ENCODE data around the gene LONRF3.

LONRF3 gene

DNA sequence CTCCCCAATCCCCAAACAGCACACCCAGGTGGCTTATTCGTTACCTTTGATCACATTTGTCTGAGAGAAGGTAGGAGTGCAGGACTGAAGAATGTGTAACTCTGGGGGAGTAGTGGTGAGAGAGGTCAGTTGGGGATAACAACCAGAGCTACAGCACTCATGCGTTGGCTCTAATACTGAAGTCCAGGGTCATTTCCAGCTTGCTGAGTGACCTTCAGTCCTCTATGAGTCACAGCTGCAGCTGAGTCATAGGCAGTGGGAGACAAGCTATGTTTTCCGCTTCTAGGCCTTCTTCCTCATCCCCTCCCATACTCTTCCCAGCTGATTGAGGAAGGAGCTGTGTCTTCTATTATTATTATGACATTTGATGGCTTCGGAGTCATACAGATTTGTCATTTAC is 66.8 kb downstream of the LONRF3 start:
- no peaks in the 10 kb centered on the region for H3K36me3 Mint-ChIP-seq
- no peak overlapping the region for H3K4me3 Mint-ChIP-seq
- H3K27me3 Mint-ChIP-seq, result no peaks in the 10 kb centered on the region
- no peaks in the 10 kb centered on the region for H3K4me1 Mint-ChIP-seq (ENCODE audit: low read depth)
- no peak overlapping the region for H3K27ac Mint-ChIP-seq
- no peaks in the 10 kb centered on the region for H3K9me3 Mint-ChIP-seq (ENCODE audit: low read depth)

DNA sequence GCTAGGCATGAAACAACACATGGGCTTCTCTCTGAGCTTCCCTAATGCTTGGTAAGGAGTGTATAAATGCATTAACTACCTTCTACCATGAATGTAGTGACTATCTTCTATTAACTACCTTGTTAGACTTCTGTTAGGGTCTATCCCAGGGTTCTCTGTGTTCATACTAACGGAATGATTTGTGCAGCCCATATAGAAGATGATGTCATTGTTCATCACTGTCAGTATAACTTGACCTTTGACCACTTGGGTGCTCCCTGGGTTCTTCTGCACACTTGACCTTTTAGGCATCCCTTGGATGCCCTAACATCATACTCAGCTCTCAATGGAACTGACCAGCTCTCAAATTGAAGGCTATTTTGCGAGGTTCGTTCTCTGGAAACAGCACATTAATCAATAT is 67.6 kb downstream of the LONRF3 start:
- Mint-ChIP-seq H3K27ac (no peak overlapping the region), H3K36me3 (no peaks in the 10 kb centered on the region), H3K9me3 (ENCODE audit: low read depth) (no peaks in the 10 kb centered on the region), H3K4me1 (ENCODE audit: low read depth) (no peaks in the 10 kb centered on the region), H3K4me3 (no peak overlapping the region), H3K27me3 (no peaks in the 10 kb centered on the region)

DNA sequence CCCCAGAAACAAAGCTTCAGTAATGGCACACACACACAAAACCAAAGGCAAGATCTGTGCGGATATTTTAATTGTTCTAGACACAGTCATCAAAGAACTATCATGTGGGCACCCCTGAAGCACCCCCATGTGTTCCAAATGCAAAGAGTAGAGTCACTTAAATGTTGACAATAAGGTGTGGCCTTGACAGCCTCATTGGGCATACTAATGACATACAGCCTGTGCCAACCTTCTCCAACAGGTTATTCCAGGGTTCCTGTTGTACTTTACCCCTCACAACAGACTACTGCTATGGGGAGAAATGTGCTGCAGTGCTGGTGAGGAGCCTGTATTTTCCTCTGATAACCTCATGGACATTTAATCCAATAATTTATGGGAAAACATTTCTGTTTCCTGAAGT is 68.6 kb downstream of the LONRF3 start:
- H3K9me3 Mint-ChIP-seq (ENCODE audit: low read depth), result no peaks in the 10 kb centered on the region
- H3K27ac Mint-ChIP-seq, result no peak overlapping the region
- H3K4me1 Mint-ChIP-seq (ENCODE audit: low read depth), result no peaks in the 10 kb centered on the region
- no peak overlapping the region for H3K4me3 Mint-ChIP-seq
- no peaks in the 10 kb centered on the region for H3K36me3 Mint-ChIP-seq
- no peaks in the 10 kb centered on the region for H3K27me3 Mint-ChIP-seq

DNA sequence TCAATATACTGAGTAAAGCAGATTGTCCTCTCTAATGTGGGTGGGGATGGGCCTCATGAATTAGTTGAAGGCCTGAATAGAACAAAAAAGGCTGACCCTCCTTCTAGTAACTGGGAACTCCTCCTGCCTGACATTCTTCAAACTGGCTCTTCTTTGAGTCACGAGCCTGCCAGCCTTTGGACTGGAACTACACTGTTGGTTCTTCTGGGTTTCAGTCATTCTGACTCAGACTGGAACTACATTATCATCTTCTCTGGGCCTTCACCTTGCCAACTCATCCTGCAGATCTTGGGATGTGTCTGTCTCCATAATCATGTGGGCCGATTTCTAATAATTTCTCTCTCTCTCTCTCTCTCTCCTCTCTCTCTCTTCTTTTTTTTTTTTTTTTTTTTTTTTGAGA is 71.5 kb downstream of the LONRF3 start:
- Mint-ChIP-seq H3K27me3 (peaks cover 2% of the 10 kb centered on the region), H3K9me3 (ENCODE audit: low read depth) (no peaks in the 10 kb centered on the region), H3K27ac (no peak overlapping the region), H3K4me1 (ENCODE audit: low read depth) (no peaks in the 10 kb centered on the region), H3K4me3 (no peak overlapping the region), H3K36me3 (no peaks in the 10 kb centered on the region)

DNA sequence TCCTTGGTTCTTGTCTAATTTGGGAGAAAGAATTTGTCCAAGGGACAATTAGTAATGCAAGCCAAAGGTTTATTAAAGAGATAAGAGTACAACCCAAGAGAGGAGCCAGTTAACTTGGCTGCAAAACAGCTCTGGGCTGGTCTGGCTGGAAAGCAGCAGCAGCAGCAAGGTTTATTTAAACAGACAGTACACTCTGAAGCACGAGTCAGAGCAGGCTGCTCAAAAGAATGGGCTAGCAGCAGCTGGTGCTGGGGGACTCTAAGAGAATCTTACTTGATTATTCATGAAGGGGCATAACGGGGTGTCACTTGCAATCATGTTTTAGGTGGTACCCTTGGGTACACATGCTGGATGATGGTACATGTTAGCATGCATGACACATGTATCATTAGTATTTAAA is 81.3 kb downstream of the LONRF3 start:
- Mint-ChIP-seq H3K9me3 (ENCODE audit: low read depth) (no peaks in the 10 kb centered on the region), H3K27ac (no peak overlapping the region), H3K4me3 (no peak overlapping the region), H3K4me1 (ENCODE audit: low read depth) (no peaks in the 10 kb centered on the region), H3K27me3 (peaks cover 3% of the 10 kb centered on the region), H3K36me3 (no peaks in the 10 kb centered on the region)

DNA sequence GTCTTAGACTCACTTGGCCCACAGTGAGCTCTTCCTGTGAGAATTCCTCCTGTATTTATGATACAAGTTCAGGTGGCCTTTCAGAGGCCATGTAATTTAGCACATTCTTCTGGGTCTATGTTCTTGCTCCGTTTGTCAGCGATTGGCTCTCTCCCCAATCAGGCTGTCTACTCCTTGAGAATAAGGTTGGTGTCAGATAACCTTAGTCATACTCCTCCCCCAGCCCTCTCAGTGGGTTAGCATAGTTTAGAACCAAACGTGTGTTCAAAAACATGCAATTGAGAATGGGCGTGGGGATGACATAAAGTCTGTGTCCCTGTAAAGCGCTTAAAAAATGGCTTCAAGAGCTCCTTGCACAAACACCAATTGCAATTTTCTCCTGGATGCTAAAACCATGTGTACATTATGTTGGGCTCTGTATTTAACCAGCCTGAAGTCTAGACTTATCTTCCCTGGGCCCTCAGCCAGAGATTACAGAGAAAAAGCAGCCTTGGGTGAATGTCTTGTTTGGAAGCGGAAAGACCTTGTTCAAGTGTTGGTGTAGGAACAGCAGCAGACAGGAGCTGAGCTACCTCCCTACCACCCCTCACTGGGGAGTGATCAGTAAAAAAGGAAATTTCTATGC is 88.4 kb downstream of the LONRF3 start:
- no peaks in the 10 kb centered on the region for H3K9me3 Mint-ChIP-seq (ENCODE audit: low read depth)
- no peak overlapping the region for H3K4me3 Mint-ChIP-seq
- no peaks in the 10 kb centered on the region for H3K4me1 Mint-ChIP-seq (ENCODE audit: low read depth)
- no peak overlapping the region for H3K27ac Mint-ChIP-seq
- no peaks in the 10 kb centered on the region for H3K27me3 Mint-ChIP-seq
- no peaks in the 10 kb centered on the region for H3K36me3 Mint-ChIP-seq

GRCh38 chrX:119063428-119063827 is 89.0 kb downstream of the LONRF3 start:
- Mint-ChIP-seq H3K4me3 (no peak overlapping the region), H3K27ac (no peak overlapping the region), H3K4me1 (ENCODE audit: low read depth) (no peaks in the 10 kb centered on the region), H3K36me3 (no peaks in the 10 kb centered on the region), H3K9me3 (ENCODE audit: low read depth) (no peaks in the 10 kb centered on the region), H3K27me3 (no peaks in the 10 kb centered on the region)

DNA sequence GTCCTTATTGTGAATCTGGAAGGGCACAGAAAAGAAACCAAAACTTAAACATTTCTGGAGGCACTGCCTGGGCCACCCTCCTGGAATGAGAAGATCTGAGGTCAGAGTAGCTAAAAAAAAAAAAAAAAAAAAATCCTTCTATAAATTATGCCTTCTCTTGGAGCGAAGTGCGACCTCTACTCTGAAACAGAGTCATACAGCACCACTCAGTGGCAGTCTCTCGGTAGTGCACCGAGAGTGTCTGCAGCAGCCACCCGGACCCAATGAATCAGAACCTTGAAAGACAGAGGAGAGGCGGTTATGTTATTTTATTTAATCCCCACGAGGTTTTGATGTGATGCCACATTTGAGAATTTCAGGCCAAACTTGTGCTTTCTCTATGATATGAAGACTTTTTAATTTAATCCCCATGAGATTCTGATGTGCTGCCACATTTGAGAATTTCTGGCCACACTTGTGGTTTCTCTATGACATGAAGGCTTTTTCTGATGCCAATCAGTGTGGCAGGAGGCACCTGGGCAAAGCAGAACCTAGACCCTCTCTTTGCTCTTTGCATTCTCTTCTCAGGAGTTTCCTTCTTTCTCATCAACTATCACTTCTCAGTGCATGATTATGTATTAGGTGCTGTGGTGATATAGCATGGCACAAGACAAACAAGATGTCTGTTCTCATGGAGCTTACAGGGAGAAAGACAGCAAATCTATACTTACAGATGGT is 92.8 kb downstream of the LONRF3 start:
- Mint-ChIP-seq H3K27ac (no peak overlapping the region), H3K4me1 (ENCODE audit: low read depth) (no peaks in the 10 kb centered on the region), H3K9me3 (ENCODE audit: low read depth) (no peaks in the 10 kb centered on the region), H3K36me3 (no peaks in the 10 kb centered on the region), H3K27me3 (no peaks in the 10 kb centered on the region), H3K4me3 (no peak overlapping the region)

All from activated naive CD8-positive, alpha-beta T cell (primary cell).